ENCODE measurements around the gene GPX4.

GPX4 gene

DNA sequence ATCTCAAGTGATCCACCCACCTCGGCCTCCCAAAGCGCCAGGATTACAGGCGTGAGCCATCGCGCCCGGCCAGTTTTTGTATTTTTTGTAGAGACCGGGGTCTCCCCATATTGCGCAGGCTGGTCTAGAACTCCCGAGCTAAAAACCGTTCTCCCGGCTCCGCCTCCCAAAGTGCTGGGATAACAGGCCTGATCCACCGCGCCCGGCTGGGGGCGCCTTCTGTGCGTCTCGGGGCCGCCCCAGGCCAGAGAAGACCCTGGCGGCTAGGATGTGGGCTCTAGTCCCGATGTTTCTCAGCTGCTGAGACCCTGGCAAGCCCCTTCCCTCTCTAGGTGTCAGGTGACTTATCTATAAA lies 33.2 kb upstream of the GPX4 start:
- no peak overlapping the region for H3K4me3 ChIP-seq (ENCODE audit: low read length)
- TF ChIP-seq, protein P1, sequence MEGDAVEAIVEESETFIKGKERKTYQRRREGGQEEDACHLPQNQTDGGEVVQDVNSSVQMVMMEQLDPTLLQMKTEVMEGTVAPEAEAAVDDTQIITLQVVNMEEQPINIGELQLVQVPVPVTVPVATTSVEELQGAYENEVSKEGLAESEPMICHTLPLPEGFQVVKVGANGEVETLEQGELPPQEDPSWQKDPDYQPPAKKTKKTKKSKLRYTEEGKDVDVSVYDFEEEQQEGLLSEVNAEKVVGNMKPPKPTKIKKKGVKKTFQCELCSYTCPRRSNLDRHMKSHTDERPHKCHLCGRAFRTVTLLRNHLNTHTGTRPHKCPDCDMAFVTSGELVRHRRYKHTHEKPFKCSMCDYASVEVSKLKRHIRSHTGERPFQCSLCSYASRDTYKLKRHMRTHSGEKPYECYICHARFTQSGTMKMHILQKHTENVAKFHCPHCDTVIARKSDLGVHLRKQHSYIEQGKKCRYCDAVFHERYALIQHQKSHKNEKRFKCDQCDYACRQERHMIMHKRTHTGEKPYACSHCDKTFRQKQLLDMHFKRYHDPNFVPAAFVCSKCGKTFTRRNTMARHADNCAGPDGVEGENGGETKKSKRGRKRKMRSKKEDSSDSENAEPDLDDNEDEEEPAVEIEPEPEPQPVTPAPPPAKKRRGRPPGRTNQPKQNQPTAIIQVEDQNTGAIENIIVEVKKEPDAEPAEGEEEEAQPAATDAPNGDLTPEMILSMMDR (conservative IDR thresholded peaks at IDR 0.05; ENCODE audit: low read depth, low read length), result peak; percentile 28
- DNase-seq (ENCODE audit: low read depth), result no peak

DNA sequence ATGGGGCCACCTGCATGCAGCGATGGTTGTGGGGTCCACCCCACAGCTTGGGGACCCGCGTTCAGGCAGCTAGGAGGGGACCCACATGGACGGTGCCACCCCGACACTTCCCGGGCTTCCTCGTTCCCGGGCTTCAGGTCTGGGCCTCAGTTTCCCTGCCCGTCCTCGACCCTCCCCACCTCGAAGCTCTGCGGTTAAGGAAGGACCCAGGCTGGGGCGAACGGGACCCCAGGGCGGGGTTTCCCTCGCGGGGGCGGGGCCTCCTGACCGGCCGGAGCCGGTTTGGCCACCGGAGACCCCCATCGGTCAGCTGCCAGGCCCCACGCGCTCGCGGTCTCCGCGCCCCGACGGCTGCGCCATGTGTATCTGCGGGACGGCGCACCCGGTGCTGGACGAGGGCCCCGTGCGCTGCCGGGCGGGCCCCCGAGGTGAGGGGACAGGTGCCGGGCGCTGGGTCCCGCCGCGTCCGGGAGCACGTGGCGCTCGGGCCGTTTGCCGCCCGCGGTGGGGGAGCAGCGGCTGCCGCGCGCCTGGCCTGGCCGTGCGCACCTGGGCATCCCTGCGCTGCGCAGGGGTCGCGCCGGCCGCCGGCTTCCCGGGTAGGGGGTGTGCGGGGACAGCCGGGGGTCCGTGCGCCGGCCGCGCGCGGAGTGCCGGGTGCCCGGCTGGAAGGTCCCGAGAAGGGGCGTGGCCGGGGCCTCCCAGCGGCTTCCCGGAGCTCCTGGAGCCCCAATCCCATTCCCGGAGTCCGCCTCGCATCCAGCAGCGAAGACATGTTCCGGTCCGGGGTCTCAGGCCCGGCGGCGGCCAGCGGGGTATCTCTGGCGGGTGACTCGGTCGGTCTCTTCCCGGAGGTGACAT lies 32.6 kb upstream of the GPX4 start:
- TF ChIP-seq, protein P1 (conservative IDR thresholded peaks at IDR 0.05; ENCODE audit: low read depth, low read length), result no peak
- H3K4me3 ChIP-seq (ENCODE audit: low read length), result no peak overlapping the region
- no peak for DNase-seq (ENCODE audit: low read depth)

DNA sequence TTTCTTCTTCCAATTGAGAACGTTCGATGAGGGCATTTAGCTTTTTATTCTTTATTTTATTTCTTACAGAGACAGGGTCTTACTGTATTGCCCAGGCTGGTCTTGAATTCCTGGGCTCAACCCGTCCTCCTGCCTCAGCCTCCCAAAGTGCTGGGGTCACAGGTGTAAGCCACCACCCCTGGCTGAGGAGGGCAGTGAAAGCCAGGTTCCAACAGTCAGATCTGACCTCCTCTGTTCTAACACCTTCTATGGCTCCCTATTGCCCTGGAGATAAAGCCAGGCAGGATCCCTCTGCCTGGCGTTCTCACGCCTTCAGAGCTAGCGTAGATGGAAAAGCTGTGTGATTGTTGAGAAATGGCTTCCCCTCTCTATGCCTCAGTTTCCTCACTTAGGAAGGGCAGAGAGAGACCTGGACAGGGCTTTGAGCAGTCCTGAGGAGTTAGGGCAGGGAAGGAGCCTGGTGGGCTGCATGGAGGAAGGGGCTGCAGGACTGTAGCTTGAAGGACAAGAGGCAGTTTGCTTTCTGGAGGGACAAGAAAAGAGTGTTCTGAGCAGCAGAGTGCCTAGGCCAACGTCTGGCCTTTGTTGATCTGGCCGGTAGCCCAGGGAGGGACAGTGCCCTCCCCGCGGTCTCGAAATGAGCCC lies 31.3 kb upstream of the GPX4 start:
- no peak for DNase-seq (ENCODE audit: low read depth)
- H3K4me3 ChIP-seq (ENCODE audit: low read length), result no peak overlapping the region
- TF ChIP-seq, protein P1 (conservative IDR thresholded peaks at IDR 0.05; ENCODE audit: low read depth, low read length), result no peak

DNA sequence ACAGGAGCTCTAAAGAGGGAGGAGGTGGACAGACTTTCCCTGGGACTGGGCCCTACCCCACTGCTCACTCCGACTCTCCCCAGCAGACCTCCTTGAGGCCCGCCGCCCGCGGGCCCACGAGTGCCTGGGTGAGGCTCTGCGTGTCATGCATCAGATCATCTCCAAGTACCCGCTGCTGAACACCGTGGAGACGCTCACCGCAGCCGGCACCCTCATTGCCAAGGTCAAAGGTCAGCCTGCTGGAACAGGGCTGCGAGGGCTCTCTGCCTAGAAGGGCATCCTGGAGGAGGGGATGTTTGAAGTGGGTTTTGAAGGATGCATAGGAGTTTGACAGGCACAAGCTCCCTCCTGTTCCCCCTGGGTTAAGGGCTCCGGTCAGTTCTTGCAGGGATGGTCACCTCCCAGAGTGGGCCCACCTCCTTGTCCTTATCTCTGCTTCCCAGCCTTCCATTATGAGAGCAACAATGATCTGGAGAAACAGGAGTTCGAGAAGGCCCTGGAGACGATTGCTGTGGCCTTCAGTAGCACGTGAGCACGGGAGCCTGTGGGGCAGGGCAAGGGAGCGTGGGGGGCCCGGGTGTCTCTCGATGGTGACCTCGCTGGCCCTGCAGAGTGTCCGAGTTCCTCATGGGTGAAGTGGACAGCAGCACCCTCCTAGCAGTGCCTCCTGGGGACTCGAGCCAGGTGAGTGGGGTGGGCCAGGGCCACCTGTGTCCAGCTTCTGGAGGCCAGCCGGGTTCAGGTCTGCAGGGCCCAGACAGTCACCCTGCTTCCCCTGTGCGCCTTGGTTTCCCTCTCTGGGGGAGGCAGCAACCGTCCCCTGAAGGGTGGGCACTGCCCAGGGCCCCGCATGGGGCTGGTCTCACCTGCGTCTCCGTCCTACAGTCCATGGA lies 30.5 kb upstream of the GPX4 start:
- no peak overlapping the region for H3K4me3 ChIP-seq (ENCODE audit: low read length)
- DNase-seq (ENCODE audit: low read depth), result no peak
- TF ChIP-seq, protein P1 (conservative IDR thresholded peaks at IDR 0.05; ENCODE audit: low read depth, low read length), result no peak

DNA sequence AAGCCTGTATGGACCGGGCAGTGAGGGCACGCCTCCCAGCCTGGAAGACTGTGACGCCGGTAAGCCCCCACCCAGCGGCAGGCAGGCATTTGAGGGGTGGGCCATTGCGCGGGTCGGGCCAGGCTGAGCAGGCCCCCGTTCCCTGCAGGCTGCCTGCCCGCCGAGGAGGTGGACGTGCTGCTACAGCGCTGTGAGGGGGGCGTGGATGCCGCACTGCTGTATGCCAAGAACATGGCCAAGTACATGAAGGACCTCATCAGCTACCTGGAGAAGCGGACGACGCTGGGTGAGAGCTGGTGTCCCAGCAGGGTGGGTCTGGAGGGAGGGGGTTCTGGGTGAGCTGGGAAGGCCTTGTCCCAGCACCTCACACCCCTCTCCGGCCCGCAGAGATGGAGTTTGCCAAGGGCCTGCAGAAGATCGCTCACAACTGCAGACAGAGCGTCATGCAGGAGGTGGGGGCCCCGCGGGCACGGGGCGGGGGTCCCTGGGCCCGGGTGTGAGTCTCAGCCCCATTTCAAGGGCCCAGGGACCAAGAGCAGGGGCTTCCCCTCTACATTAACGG lies 29.8 kb upstream of the GPX4 start:
- DNase-seq (ENCODE audit: low read depth), result no peak
- TF ChIP-seq, protein P1 (conservative IDR thresholded peaks at IDR 0.05; ENCODE audit: low read depth, low read length), result no peak
- no peak overlapping the region for H3K4me3 ChIP-seq (ENCODE audit: low read length)

DNA sequence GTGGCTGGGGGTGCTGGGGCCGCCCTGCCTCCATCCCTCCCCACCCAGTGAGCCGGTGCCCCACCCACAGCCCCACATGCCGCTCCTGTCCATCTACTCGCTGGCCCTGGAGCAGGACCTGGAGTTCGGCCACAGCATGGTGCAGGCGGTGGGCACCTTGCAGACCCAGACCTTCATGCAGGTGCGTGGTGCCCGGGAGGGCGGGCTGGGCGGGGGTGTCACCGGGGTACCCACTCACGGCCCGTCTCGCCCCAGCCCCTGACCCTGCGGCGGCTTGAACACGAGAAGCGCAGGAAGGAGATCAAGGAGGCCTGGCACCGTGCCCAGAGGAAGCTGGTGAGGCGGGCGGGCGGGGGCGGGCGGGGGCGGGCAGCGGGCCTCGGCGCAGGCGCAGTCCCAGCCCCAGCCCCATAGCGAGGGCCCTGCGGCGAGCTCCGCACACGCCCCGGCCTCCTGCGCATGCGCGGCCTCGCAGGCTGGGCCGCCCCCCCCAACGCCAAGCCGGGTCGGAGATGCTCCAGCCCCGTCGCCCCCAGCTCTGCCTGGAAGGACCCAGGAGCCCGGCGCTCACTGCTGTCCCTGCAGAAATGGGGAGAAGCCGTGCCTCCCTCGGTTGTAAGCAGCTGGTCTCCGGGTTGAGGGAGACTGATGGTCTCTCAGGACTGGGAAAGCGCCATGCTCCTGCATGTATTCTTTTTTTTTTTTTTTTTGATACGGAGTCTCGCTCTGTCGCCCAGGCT lies 29.1 kb upstream of the GPX4 start:
- TF ChIP-seq, protein P1 (conservative IDR thresholded peaks at IDR 0.05; ENCODE audit: low read depth, low read length), result no peak
- no peak overlapping the region for H3K4me3 ChIP-seq (ENCODE audit: low read length)
- no peak for DNase-seq (ENCODE audit: low read depth)

Data from retinal pigment epithelial cell (primary cell).